Activated T-cell treated with anti-CD3 and anti-CD28 coated beads, Interleukin-2, amount 50 U/mL, for 24 hours (primary cell): ENCODE results near the gene CHM.
"Not testable (repeated sequence)": the region's sequence is repeated elsewhere in the genome, so short reads cannot be mapped to it uniquely, and the experiment has no call there.

Source experiments
- DNase-seq: peaks from one replicate; pipeline ENCODE4 v3.0.0-alpha.2; 2020
- H3K27ac Mint-ChIP-seq: 2 replicates; pipeline ENCODE4 v1.8.0; 2020; ENCODE audit warnings: mild to moderate bottlenecking, mixed read lengths
- H3K27me3 Mint-ChIP-seq: 2 replicates; pipeline ENCODE4 v1.8.0; 2020; ENCODE audit warnings: mixed read lengths
- H3K36me3 Mint-ChIP-seq: 2 replicates; pipeline ENCODE4 v1.8.0; 2020; ENCODE audit warnings: low read depth, mixed read lengths
- H3K4me1 Mint-ChIP-seq: 2 replicates; pipeline ENCODE4 v1.8.0; 2020; ENCODE audit warnings: low read depth, mixed read lengths
- H3K4me3 Mint-ChIP-seq: 2 replicates; pipeline ENCODE4 v1.8.0; 2020; ENCODE audit warnings: mild to moderate bottlenecking, moderate library complexity, mixed read lengths
- H3K9me3 Mint-ChIP-seq: 2 replicates; pipeline ENCODE4 v1.8.0; 2020; ENCODE audit warnings: mixed read lengths

The CHM gene

DNA sequence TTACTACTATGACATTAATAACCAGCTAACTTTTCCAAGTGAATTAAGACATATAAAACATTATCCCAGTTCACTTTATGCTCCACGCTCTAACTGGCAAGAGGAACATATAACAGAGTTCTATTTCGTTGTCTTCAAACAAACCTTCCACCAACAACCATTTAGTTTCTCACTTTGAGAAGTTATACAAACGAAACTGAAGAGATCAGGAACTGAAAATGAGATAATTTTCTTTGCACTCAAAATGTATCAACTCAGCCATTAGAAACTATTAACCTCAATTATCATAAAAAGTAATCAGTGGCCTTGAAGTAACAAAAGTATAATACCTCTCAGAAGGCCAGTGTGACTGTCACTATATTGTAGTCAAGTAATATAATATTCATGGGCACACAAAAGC lies 70.1 kb downstream of the CHM start:
- Mint-ChIP-seq H3K9me3 (no peaks in the 10 kb centered on the region), H3K27ac (no peak overlapping the region), H3K4me3 (no peak overlapping the region), H3K36me3 (peaks cover 64% of the 10 kb centered on the region), H3K27me3 (no peaks in the 10 kb centered on the region), H3K4me1 (peaks cover 3% of the 10 kb centered on the region)
- DNase-seq = no peak

DNA sequence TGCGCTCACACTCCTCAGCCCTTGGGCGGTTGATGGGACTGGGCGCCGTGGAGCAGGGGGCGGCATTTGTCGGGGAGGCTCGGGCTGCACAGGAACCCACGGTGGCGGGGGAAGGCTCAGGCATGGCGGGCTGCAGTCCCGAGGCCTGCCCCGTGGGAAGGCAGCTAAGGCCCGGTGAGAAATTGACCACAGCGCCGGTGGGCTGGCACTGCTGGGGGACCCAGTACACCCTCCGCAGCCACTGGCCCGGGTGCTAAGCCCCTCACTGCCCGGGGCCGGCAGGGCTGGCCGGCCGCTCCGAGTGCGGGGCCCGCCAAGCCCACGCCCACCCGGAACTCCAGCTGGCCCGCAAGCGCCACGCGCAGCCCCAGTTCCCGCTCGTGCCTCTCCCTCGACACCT lies 75.0 kb downstream of the CHM start:
- H3K27ac Mint-ChIP-seq, H3K27me3 Mint-ChIP-seq, H3K9me3 Mint-ChIP-seq, H3K4me1 Mint-ChIP-seq, H3K4me3 Mint-ChIP-seq, DNase-seq: not testable (repeated sequence)
- peaks cover 49% of the 10 kb centered on the region for H3K36me3 Mint-ChIP-seq

DNA sequence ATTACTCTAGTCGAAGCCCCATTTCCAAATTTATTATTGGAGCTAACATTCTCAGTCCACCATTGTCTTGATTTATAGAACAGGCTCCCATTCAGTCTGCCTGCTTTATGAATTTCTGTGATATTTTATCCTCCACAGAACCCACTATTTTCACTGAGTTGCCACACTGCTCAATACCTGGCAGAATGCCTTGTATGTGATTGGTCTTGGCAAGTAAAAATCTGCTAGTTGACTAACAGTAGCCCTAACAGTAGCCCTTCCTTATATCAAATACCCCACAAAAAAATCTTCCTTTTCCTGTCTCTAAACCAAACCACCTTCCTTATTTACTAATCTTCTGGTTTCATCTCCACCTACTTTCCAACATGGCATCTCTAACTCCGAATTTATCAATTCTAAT lies 82.6 kb downstream of the CHM start:
- H3K27me3 Mint-ChIP-seq = no peaks in the 10 kb centered on the region
- no peaks in the 10 kb centered on the region for H3K9me3 Mint-ChIP-seq
- H3K4me1 Mint-ChIP-seq = no peaks in the 10 kb centered on the region
- H3K27ac Mint-ChIP-seq = no peak overlapping the region
- H3K36me3 Mint-ChIP-seq = peaks cover 18% of the 10 kb centered on the region
- DNase-seq = no peak
- no peak overlapping the region for H3K4me3 Mint-ChIP-seq

DNA sequence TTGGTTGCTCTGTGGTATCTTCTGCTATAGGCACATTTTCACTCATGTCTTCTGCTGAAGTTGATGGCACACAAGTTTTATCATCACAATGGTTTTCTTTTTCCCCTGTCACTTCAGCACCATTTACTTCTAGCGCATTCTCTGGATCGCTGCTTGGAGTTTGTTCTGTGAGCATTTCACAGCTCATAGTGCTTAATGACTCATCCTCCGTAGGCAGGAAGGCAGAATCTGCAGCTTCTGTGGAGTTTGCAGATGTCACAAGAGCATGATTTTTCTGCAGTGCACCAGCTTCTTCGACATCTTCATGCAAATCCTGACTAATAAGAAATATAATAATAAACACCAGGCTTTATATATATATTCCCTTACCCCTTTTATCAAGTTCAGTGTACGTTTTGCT lies 83.6 kb downstream of the CHM start:
- Mint-ChIP-seq H3K27me3 (no peaks in the 10 kb centered on the region), H3K27ac (no peak overlapping the region), H3K9me3 (no peaks in the 10 kb centered on the region), H3K4me3 (no peak overlapping the region), H3K4me1 (no peaks in the 10 kb centered on the region), H3K36me3 (peaks cover 14% of the 10 kb centered on the region)
- no peak for DNase-seq

DNA sequence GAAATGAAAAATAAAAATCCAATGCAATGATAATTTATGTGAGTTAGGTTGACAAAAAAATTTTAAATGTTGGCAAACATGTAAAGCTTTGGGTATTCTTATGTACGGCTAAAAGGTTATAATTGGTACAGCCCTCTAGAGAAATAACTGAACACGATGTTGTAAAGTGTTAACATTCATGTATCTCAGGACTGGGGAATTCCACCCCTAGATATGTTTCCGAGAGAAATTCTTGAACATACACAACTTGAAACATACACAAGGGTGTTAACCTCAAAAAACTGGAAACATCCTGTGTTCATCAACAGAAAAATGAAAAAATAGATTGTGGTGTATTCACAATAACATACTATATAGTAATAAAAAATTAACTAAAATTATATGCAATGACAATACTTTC lies 91.8 kb downstream of the CHM start:
- Mint-ChIP-seq H3K27ac (no peak overlapping the region), H3K9me3 (peaks cover 6% of the 10 kb centered on the region), H3K4me1 (no peaks in the 10 kb centered on the region), H3K27me3 (no peaks in the 10 kb centered on the region), H3K4me3 (no peak overlapping the region), H3K36me3 (peaks cover 56% of the 10 kb centered on the region)
- DNase-seq = no peak

DNA sequence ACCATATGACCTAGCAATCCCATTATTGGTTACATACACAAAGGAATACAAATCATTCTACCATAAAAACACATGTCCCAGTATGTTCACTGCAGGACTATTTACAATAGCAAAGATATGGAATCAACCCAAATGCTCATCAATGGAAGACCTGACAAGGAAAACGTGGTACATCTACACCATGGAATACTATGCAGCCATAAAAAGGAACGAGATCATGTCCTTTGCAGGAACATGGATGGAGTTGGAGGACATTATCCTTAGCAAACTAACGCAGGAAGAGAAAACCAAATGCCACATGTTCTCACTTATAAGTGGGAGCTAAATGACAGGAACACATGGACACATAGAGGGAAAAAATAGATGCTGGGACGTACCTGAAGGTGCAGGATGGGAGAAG lies 102.6 kb downstream of the CHM start:
- H3K36me3 Mint-ChIP-seq = peaks cover 56% of the 10 kb centered on the region
- not testable (repeated sequence) for H3K27ac Mint-ChIP-seq, H3K4me3 Mint-ChIP-seq

DNA sequence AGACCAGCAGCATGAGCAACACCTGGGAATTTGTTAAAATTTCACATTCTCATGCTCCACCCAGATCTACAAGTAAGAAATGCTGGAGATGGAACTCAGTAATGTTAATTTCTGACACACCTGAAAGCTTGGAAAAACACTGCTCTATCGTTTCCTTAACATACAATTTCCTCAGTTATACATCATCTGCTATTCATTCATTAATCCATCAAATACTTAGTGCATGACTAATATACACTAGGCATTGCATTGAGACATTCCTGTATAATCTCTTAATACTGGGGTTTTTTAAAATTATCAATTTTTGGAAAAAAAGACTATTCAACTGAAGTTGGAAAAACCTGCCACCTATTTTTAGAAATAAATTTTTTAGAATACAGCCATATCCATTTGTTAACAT lies 106.1 kb downstream of the CHM start:
- H3K4me3 Mint-ChIP-seq = no peak overlapping the region
- H3K36me3 Mint-ChIP-seq = peaks cover 32% of the 10 kb centered on the region
- H3K9me3 Mint-ChIP-seq = peaks cover 15% of the 10 kb centered on the region
- no peak overlapping the region for H3K27ac Mint-ChIP-seq
- peaks cover 8% of the 10 kb centered on the region for H3K27me3 Mint-ChIP-seq
- DNase-seq = no peak
- H3K4me1 Mint-ChIP-seq = no peaks in the 10 kb centered on the region

More for the DNA sequence above, 102.6 kb downstream of the CHM start:
- H3K9me3 Mint-ChIP-seq = peaks cover 15% of the 10 kb centered on the region
- not testable (repeated sequence) for H3K4me1 Mint-ChIP-seq, H3K27me3 Mint-ChIP-seq, DNase-seq

DNA sequence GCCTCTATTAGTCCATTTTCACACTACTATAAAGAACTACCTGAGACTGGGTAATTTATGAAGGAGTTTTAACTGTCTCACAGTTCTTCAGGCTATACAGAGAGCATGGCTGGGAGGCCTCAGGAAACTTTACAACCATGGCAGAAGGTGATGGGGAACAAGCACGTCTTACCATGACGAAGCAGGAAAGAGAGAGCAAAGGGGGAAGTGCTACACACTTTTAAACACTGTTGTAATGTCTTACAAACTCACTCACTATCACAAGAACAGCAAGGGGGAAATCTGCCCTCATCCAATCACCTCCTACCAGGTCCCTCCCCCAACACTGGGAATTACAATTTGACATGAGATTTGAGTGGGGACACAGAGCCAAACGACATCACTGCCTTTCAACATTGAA lies 107.4 kb downstream of the CHM start:
- H3K9me3 Mint-ChIP-seq, H3K27me3 Mint-ChIP-seq, H3K4me1 Mint-ChIP-seq: not testable (repeated sequence)

DNA sequence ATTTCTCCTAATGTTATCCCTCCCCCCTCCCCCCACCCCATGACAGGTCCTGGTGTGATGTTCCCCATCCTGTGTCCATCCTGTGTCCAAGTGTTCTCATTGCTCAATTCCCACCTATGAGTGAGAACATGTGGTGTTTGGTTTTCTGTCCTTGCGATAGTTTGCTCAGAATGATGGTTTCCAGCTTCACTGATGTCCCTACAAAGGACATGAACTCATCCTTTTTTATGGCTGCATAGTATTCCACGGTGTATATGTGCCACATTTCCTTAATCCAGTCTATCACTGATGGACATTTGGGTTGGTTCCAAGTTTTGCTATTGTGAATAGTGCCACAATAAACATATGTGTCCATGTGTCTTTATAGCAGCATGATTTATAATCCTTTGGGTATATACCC lies 113.0 kb downstream of the CHM start:
- not testable (repeated sequence) for H3K4me3 Mint-ChIP-seq, H3K27me3 Mint-ChIP-seq, H3K4me1 Mint-ChIP-seq, DNase-seq, H3K9me3 Mint-ChIP-seq, H3K27ac Mint-ChIP-seq
- H3K36me3 Mint-ChIP-seq = peaks cover 11% of the 10 kb centered on the region

More for the DNA sequence above, 107.4 kb downstream of the CHM start:
- DNase-seq, H3K4me3 Mint-ChIP-seq, H3K27ac Mint-ChIP-seq: not testable (repeated sequence)
- peaks cover 22% of the 10 kb centered on the region for H3K36me3 Mint-ChIP-seq

DNA sequence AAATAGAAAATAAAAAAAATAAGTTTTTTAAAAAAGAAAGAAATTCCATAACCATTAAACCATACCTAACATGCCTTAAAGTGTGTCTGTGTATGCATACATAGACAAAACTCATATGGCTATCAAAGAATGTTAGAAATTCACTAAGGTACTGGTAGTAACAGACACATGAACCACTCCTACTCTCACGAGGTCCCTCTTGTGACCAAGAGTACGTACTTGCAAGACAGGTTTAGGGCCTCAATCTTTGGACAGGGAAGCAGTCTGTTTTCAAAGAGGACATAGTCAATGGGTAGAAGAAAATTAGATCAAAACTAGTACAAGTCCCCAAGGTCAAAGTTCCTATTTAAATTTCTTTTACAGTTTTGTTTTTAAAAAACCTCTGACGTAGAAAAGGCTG lies 117.3 kb downstream of the CHM start:
- DNase-seq = no peak
- Mint-ChIP-seq H3K4me3 (no peak overlapping the region), H3K27me3 (no peaks in the 10 kb centered on the region), H3K27ac (no peak overlapping the region), H3K4me1 (peaks cover 5% of the 10 kb centered on the region), H3K9me3 (no peaks in the 10 kb centered on the region), H3K36me3 (peaks cover 7% of the 10 kb centered on the region)

DNA sequence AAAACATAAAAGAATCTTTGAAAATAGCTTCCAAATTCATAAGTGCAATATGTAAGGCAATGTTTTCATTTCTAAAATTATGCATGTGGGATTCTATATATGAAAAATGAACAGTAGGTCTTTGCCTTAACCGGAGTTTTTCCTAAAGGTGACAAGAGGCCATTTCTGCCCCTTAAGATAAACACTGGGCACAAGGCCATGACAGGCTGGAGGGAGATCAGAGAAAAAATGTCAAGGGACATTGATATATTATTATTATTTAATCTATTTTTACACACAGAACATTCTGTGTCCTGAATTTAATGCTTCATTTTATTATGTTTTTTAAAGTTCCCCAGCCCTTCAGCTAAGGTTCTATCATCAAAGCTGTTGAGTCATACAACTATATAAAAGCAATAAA lies 118.8 kb downstream of the CHM start:
- Mint-ChIP-seq H3K36me3 (no peaks in the 10 kb centered on the region), H3K4me3 (no peak overlapping the region), H3K4me1 (peaks cover 7% of the 10 kb centered on the region), H3K9me3 (no peaks in the 10 kb centered on the region), H3K27me3 (no peaks in the 10 kb centered on the region), H3K27ac (no peak overlapping the region)
- DNase-seq = no peak

DNA sequence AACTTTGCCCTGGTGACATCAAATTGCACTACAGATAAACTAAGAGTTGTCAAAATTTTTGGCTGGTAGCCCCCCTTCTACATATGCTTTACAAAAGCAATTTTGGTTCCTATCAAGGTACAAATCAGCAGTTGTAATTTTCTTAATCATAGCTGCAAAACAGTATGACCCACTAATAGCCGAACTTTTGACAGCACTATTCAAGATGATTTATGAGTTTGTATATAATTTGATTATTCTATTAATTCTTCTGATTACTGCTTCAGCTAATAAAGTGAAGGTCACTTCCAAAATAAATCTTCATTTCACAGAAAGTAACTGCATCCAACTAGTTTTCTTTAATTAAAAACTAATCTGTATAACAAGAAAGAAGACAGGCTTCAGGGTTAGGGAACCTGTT lies 119.6 kb downstream of the CHM start:
- Mint-ChIP-seq H3K4me1 (peaks cover 11% of the 10 kb centered on the region), H3K36me3 (peaks cover 3% of the 10 kb centered on the region), H3K9me3 (no peaks in the 10 kb centered on the region), H3K4me3 (no peak overlapping the region), H3K27ac (no peak overlapping the region), H3K27me3 (no peaks in the 10 kb centered on the region)
- DNase-seq = no peak

DNA sequence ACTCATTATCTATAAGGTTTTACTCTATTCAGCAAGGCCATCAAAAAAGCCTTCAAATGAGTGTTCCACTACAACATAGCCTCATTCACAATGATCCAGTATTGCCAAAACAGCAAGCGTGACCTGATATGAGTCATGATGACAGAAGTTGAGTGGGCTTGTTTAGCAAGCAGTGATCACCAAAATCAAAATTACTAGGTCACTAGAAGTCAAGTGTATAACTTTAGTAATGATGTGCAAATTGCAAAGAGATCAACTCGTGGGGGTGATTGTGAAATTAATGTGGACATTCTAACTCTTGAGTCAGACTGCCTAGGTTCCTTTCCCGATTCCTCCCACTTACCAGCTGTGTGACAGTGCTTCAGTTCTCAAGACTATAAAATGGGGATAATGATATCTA lies 124.5 kb downstream of the CHM start:
- H3K27me3 Mint-ChIP-seq = no peaks in the 10 kb centered on the region
- peak overlapping the region; percentile 26 for H3K27ac Mint-ChIP-seq
- H3K4me1 Mint-ChIP-seq = peaks cover 12% of the 10 kb centered on the region
- no peak for DNase-seq
- H3K36me3 Mint-ChIP-seq = peaks cover 22% of the 10 kb centered on the region
- no peak overlapping the region for H3K4me3 Mint-ChIP-seq
- no peaks in the 10 kb centered on the region for H3K9me3 Mint-ChIP-seq

DNA sequence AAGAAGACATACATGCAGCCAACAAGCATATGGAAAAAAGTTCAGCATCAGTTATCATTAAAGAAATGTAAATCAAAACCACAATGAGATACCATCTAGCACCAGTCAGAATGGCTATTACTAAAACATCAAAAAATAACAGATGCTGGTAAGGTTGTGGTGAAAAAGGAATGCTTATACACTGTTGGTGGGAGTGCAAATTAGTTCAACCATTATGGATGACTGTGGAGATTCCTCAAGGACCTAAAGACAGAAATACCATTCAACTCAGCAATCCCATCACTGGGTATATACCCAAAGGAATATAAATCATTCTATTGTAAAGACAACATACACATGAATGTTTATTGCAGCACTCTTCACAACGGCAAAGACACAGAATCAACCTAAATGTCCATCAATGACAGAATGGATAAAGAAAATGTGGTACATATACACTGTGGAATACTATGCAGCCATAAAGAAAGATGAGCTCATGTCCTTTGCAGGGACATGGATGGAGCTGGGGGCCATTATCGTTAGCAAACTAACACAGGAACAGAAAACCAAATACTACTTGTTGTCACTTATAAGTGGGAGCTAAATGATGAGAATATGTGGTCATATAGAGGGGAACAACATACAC lies 130.6 kb downstream of the CHM start:
- not testable (repeated sequence) for H3K27ac Mint-ChIP-seq, H3K27me3 Mint-ChIP-seq

DNA sequence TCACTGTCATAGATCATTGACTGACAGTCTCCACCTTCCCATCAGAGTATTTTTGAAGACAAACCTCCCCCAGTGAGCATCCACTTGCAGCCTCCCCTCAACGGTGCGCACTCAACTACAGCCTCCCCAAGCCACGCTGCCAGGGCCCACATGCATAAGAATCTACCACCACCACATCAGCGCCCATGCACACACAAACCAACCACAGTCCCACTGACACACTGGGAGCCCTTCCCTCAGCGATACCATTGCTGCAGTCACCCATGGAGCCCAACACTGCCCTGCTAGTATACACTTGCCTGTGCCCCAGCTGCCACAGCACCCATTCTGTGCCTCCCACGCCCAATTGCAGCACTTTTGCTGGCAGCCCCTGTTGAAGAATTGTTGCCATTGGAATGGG lies 132.9 kb downstream of the CHM start:
- peaks cover 9% of the 10 kb centered on the region for H3K27me3 Mint-ChIP-seq
- H3K4me3 Mint-ChIP-seq = no peak overlapping the region

More for the DNA sequence above, 130.6 kb downstream of the CHM start:
- not testable (repeated sequence) for H3K4me3 Mint-ChIP-seq, DNase-seq, H3K4me1 Mint-ChIP-seq, H3K9me3 Mint-ChIP-seq
- H3K36me3 Mint-ChIP-seq = peaks cover 30% of the 10 kb centered on the region

DNA sequence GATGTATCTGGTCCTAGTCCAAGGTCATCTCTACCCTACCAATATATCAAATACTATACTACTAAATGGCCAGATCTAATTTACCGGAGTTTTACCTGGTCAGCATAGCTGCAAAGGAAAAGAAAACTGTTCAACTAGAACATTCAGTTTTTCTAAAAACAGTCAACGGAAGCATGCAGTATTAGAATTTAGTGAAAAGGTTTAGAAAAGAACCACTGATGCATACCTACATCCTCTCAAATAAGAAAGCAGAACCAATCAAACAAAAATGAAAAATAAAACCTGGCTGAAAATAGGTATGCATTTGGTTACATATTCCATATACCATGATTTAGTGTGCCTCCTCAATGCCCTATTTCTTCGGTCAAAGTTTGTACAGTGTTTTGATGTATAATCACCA lies 140.0 kb downstream of the CHM start:
- Mint-ChIP-seq H3K4me1 (no peaks in the 10 kb centered on the region), H3K4me3 (no peak overlapping the region), H3K36me3 (peaks cover 4% of the 10 kb centered on the region), H3K27ac (no peak overlapping the region), H3K9me3 (no peaks in the 10 kb centered on the region), H3K27me3 (peaks cover 3% of the 10 kb centered on the region)
- no peak for DNase-seq

More for the DNA sequence above, 132.9 kb downstream of the CHM start:
- Mint-ChIP-seq H3K36me3 (peaks cover 21% of the 10 kb centered on the region), H3K4me1 (no peaks in the 10 kb centered on the region), H3K27ac (no peak overlapping the region), H3K9me3 (peaks cover 3% of the 10 kb centered on the region)
- DNase-seq = no peak
